SIG-M5 treated with dmso at 0.1 percent for 504 hours (cell line): Measurements from ENCODE around the gene ZZZ3.
A peak's percentile ranks its signal among the peaks of the same experiment; 100 is the strongest.
"Not testable (repeated sequence)": the region's sequence is repeated elsewhere in the genome, so short reads cannot be mapped to it uniquely, and the experiment has no call there.

Experiments used
- DNase-seq: peaks from one replicate; lab custom pipeline; 2025; ENCODE audit not compliant: unreplicated experiment; lab: John Stamatoyannopoulos, UW

Gene ZZZ3

DNA sequence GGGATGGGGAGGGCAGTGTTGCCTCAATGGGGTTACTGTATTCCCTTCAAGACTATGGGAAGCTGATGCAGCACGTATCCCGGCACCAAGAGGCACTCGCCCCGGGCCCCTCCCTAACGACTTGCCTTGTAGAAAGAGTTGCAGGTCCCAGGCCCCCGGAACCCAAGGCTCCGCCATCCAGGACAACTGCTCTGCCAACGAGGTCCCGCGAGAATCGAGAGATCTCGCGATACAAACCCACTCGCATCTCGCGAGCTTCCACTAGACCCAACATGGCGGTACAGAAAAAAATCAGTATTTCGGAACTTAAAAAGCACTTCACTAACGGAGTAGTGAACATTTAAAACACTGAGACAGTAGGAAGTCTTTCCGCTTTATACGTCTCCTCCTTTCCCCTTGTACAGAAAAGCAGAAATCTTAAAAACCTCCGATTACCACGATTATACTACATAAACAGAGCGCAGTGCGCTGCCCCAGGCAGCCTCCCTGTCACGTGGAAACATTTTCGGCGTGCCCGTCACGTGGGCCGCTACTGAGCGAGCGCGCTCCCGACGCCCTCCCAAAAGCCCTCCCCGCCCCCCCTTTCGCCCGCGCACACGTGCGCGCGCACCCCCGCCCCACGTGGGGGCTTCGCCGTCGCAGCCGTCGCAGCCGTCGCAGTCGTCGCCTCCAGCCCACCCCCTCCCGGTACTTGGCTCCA lies at the start of gene ZZZ3:
Gene ZZZ3, minus strand, starts transcription at position 199 of the 700 bp plus-strand sequence. CDS start 49,304 bp downstream, outside the sequence.
- peak; percentile 81 for DNase-seq

DNA sequence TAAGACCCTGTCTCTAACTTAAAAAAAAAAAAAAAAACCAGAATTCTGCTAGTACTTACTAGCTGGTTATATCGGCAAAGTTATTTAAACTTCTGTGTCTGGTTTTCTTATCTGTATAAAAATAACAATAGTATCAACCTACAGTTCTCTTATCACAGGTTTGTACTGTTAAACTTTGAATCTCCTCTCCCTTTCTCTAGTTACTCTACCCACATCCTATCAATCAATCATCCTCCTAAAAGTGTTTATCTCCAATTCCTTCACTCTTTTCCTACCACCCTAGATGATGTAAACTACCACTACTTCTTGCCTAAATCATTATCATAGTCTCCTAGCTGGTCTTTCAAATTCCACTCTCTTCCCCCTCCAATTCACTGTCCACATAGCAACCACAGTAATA lies 49.6 kb upstream of the ZZZ3 start:
- no peak for DNase-seq

DNA sequence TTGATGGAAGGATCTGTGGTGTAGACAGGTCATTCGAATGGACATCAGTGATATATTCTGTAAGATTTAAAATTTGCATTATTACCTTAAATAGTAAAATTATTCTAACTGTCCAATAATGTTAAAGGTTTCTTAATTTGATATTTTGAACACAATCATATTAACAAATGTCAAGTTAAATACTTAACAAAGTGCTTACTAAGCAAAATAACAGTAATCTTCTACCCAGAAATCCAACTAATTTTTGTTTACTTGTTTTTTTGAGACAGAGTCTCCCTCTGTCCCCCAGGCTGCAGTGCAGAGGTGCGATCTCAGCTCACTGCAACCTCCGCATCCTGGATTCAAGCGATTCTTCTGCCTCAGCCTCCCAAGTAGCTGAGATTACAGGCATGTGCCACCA lies 43.2 kb upstream of the ZZZ3 start:
- DNase-seq: no peak

DNA sequence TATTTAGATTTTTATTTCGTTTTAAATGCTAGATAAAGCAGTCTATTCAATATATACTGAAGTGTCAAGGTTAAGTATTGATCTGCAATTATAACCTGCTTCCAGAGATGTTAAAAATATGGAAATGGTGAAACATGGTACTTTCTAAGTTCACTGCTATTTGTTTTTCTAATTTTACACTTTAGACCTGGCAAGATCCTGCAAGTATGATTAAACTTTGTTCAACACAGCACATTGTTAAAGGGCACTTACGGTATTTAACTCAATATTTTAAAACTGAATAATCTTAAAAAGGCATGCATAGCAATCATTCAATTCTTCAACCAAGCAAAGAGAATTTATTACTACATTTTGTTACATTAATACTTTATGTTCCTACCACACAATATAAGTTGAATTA lies 35.7 kb upstream of the ZZZ3 start:
- no peak for DNase-seq

DNA sequence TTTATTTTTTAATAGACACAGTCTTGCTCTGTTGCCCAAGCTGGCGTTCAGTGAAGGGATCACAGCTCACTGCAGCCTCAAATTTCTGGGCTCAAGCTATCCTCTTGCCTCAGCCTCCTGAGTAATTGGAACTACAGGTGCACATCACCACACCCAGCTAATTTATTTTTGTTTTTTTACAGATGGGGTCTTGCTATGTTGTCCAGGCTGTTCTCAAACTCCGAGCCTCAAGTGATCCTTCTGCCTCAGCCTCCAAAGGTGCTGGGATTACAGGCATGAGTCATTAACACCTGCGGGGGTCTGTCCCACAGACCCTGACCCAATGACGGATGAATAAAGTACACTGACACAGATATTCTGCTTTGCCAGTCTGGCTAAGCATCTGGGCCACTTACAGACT lies 33.6 kb upstream of the ZZZ3 start:
- DNase-seq: no peak

DNA sequence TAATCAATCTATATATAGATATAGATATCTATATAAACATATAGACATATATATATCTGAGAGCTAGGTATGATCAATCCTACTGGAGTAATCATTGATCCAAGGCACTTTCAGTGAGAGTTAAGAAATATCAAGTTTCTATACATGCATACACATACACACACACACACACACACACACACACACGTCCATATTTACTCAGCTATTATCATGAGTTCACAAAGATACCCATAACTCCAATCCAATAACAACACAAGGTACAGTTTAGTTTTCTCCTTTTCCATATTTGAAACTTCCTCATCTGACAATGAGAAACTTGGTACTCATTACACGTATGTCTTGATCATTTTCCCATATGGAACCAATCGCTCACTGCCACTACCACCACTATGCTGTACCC lies 27.3 kb upstream of the ZZZ3 start:
- DNase-seq: no peak

DNA sequence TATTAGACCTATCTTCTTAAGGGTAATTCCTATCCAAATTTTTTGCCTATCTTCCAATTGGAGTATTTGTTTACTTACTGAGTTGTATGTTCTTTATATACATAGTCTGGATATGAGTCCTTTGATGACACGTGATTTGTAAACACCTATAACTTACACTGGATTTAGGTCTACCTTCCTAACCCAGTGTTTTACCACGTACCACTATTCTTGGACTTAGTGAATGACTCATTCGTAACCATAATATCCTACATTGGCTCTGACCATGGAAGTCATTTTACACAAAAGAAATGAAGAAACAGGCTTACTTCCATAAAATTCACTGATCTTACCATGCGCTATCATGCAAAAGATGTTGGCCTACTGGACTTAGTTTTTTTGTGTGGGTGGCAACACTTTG lies 23.9 kb upstream of the ZZZ3 start:
- no peak for DNase-seq

DNA sequence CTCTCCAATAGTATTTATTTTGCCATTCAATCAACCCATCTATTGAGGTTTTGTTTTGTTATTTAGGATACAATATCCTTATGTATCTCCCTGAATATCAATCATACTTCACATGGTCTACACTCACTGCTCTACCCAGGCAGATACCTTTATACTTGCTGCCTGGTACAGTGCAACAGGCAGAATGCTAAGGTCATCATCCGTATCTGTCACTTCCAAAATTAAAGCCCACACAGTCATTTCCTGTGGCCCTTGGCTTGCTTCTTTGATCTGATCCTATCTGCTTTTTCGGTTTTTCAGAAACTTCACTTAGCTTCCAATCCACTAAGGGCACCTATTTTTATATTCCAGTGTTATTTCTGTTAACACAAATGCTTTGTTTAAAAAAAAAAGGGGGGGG lies 22.3 kb upstream of the ZZZ3 start:
- no peak for DNase-seq

DNA sequence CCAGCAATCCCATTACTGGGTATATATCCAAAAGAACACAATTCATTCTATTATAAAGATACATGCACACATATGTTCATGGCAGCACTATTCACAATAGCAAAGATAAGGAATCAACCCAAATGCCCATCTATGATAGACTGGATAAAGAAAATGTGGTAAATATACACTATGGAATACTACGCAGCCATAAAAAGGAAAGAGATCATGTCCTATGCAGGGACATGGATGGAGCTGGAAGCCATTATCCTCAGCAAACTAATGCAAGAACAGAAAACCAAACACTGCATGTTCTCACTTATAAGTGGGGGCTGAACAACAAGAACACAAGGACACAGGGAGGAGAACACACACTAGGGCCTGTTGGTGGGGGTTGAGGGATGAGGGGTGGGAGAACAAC lies 17.2 kb upstream of the ZZZ3 start:
- DNase-seq: not testable (repeated sequence)

DNA sequence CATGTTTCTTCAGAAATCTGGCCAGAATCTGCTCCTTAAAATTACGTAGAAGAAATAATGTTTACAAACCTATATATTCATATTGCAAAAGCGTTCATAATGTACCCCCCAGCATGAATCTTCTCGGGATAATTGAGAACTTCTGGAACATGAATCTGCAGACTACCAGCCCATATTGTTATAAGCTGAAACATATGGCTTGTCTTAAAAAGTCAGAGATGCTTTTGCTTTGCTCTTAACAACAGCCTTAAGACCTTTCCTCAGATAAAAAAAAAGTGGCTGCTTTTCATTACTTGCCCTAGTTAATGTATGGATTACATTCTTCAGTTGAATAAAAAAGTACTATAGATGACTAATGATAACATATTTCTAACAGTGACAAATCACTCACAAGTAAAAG lies 15.0 kb upstream of the ZZZ3 start:
- DNase-seq: no peak

DNA sequence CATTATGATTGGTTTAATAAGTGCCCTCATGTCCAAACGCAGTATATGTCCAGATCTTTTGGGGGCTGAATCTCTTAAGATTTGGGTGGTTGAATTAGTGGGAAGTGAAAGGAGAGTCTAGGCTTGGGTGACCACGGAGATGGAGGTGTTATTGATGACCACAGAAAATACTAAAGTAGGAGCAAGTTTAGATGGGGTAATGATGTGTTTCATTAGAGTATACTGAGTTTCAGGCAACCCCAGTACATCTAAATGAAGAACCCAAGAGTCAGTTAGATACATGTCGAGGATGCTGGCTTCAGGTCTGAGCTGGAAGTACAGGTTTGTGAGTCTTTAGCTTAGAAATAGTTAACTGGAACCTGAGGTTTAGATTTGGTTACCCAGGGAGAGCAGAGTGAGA lies 6.5 kb upstream of the ZZZ3 start:
- DNase-seq: no peak

DNA sequence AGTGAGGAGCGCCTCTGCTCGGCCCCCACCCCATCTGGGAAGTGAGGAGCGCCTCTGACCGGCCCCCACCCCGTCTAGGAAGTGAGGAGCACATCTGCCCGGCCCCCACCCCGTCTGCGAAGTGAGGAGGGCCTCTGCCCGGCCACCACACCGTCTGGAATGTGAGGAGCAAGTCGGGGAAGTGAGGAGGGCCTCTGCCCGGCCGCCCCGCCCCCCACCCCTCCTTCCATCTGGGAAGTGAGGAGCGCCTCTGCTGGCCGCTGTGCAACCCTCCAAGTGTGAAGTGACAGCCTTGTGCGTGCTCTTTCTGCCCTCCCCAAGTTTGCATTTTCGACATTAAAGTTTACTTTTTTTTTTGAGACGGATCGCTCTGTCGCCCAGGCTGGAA lies 5.1 kb upstream of the ZZZ3 start:
- DNase-seq: no peak

DNA sequence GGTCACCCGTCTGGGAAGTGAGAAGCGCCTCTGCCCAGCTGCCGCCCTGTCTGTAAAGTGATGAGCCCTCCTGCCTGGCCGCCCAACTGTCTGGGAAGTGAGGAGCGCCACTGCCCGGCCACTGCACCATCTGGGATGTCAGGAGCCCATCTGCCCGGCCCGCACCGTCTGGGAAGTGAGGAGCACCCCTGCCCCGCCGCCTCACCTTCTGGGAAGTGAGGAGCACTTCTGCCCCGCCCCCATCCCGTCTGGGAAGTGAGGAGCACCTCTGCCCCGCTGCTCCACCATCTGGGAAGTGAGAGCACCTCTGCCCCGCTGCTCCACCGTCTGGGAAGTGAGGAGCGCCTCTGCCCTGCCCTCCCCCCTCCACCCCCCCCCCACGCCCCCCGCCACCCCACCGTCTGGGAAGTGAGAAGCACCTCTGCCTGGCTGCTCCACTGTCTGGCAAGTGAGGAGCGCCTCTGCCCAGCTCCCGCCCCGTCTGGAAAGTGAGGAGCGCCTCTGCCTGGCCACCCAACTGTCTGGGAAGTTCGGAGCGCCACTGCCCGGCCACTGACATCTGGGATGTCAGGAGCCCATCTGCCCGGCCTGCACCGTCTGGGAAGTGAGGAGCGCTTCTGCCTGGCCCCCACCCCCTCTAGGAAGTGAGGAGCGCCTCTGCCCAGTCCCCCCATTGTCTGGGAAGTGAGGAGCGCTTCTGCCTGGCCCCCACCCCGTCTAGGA lies 4.5 kb upstream of the ZZZ3 start:
- no peak for DNase-seq

DNA sequence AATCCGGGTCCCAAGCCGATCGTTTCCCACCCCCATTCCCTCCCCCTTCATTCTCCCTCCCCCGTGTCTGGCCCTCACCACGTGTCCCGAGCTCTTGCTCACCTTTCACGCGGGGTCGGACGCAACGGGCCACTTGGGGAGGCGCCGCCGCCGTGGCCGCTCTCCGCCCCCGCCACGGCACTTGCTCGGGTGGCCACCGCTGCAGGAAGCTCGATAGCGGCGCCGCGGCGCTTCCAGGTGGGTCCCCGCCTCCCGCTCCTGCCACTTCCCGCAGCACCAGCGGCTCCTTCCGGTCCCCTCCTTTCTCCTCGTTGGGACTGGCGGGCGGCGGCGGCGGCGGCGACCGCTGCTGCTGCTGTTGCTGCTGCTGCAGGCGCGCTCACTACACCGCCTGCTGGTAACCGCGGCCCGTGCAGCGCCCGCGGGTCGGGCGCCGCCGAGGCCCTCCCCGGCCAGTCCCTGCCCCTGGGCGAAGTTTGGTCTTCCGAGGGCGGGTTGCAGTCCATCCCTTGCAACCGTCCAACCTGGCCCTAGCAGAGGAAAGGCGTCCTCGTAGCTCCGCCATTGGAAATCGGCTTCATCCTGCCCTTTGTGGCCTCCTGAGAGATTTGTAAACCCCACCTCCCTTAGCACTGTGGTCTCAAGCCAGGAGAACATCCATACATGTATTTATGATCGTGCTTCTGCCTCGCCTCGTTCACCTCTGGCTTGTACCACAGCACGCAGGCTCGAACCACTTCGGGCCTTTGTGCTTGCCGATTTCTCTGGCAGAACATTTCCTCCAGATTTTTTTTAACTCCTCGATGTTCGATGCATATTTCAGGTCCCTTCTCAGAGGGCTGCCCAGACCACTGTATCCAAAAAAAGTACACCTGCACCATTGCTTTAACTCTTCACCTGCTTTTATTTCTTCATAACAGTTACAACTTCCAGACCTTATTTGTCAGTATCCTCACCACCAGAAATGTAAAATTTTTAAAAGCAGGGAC lies 996 bp upstream of the ZZZ3 start:
- DNase-seq: peak; percentile 90

DNA sequence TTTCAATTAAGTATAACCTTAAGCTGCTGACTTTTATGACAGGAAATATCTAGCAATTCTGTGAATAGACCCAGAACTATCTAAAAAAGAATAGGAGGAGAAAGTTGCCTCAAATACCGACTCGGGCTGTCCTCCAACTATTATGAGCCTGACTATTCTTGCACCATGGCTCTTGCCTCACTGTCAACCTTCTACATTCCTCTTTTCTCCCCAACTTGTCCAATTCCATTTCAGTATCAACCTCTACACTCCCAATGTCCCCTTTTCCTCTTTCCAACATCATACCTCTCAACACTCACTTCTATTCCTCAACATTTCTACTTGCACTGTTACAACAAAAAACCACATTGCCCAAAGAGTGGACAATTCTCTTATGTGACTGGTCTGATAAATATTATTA lies 2.3 kb downstream of the ZZZ3 start:
- peak; percentile 62 for DNase-seq

DNA sequence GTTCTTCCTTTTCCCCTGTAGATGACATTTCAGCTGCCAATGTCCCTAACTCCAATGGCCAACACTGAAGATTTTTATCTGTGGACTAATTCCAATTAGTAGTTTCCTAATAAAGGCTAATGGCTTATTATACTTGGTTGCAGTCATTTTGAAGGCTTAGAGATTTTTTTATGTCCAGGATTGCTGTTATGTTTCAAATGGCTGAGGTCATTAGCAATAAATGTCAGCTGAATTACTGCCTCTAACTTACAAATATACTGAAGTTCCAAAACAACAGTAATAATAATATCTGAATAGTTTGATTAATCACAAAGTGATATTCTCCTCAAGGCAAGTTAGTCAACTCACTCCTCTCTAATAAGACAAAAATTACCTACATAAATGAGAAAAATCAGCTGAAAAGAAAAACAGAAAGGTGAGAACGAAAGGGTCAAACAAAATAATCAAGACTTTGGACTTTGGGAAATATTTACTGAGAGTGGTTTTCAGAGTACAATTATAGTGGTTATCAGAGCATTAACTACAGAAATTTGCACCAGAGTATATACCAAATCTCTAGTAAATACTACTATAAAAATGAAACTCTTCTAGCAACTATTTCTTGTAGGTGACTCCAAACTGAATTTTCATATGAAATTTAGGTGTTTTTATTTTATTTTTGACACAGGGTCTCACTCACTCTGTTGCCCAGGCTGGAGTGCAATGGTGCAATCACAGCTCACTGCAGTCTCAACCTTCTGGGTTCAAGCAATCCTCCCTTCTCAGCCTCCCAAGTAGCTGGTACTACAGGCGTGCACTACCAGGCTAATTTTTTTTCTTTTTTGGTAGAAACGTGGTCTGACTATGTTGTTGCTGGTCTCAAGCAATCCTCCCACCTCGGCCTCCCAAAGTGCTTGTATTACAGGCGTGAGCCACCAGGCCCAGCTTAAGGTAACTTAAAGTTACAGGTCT lies 3.5 kb downstream of the ZZZ3 start:
- no peak for DNase-seq

DNA sequence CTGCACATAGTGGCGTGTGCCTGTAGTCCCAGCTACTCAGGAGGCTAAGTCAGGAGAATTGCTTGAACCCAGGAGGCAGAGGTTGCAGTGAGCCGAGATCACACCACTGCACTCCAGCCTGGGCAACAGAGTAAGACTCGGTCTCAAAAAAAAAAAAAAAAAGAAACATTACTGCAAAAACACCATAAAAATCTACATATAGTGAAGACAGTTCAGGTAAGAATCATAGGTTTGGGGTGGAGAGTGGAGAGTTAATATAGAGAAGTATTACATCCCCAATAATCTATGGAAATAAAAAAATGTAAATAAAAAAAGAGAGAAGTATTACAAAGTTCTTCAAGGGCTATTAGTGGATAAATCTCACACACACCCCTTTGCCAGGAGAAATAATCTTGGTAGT lies 7.7 kb downstream of the ZZZ3 start:
- not testable (repeated sequence) for DNase-seq

DNA sequence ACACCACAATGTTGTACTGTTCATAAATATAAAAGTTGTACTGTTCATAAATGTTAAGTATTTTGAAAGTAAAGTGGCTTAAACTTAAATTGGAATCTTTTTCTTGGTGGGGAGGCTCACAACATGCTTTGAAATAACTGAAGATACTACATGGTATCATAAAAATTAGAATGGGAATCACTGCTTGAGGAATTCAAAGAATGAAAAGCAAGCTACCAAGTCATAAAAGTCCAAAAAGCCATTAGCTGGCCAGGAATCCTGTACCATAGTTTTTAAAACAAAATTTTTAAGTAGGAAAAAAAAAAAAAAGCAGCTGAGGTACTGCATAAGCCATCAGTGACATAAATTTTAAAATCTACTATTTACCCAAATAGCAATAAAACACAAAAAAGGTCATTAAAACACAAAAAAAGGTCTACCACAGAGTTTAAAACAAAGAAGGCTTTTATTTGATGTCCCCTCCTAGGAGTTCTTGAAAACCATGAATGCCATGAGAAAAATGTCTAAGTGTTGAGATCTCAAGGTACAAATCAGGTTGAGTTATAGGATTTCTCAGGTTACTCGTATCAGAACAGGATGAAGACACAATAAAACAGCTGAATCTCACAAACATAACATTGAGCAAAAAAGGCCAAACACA lies 8.6 kb downstream of the ZZZ3 start:
- no peak for DNase-seq

DNA sequence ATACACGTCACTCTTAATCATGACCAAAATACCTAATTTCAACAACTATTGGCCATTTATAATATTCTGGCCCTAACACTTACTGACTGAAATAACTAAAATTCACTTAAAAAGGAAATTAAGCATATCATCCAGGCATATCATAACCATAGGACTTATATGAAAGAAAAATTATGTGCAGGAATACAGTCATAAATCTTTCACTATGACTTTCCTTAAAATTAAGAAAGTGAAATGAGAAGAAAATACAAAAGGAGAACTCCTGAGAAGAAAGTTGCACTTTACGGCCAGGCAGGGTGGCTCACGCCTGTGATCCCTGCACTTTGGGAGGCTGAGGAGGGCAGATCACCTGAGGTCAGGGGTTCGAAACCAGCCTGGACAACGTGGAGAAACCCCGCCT lies 9.4 kb downstream of the ZZZ3 start:
- DNase-seq: no peak

DNA sequence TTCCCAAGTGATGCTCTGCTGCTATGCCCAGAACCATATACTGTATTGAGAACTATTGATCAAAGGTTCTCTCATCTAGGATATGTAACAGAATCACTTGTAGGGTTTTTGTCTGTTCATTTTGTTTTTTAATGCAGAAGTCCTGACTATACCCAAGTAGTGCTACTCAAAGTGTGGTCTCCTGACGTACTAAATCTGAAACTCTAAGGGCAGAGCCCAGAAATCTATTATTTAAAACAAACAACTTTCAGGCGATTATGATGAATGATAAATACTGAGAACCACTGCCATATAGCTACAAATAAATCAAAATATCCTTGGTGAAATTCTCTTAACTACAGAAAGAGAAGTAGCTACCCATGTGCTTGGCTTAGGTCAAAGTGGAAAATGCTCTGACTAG lies 10.1 kb downstream of the ZZZ3 start:
- DNase-seq: no peak
